Astrocyte (in vitro differentiated cells and primary cell): Measurements from ENCODE around the gene PRKCE. TPM values are rescaled to one million over a fixed set of nuclear protein-coding genes. Genes with fewer than 3 reads are reported as not detected.
A peak's percentile ranks its signal among the peaks of the same experiment; 100 is the strongest.

ENCODE experiments used
- DNase-seq: peaks from one replicate; pipeline ENCODE4 v3.0.0-alpha.2; 2010; ENCODE audit warnings: low read depth
- FAIRE-seq: peaks from 2 replicates; lab custom pipeline; 2011; peaks lifted over from hg19 to GRCh38; lab: Jason Lieb, UNC
- H2AFZ ChIP-seq: 2 replicates; pipeline ENCODE4 v1.6.0; 2012; ENCODE audit warnings: low read depth, low read length, inconsistent platforms
- H3K27ac ChIP-seq: 2 replicates; pipeline ENCODE4 v1.5.1; 2011; ENCODE audit warnings: low read depth, low read length, inconsistent platforms
- H3K27me3 ChIP-seq: 2 replicates; pipeline ENCODE4 v1.6.0; 2011; ENCODE audit warnings: low read length, inconsistent platforms; ENCODE audit not compliant: insufficient read depth
- H3K36me3 ChIP-seq: 2 replicates; pipeline ENCODE4 v1.5.1; 2011; ENCODE audit warnings: low read length, inconsistent platforms; ENCODE audit not compliant: insufficient read depth
- H3K4me1 ChIP-seq: 2 replicates; pipeline ENCODE4 v1.5.1; 2011; ENCODE audit warnings: low read length, inconsistent platforms; ENCODE audit not compliant: insufficient read depth
- H3K4me2 ChIP-seq: 2 replicates; pipeline ENCODE4 v1.6.0; 2012; ENCODE audit warnings: low read length, inconsistent platforms
- H3K4me3 ChIP-seq: 2 replicates; pipeline ENCODE4 v1.5.1; 2011; ENCODE audit warnings: low read depth, mild to moderate bottlenecking, low read length, inconsistent platforms; ENCODE audit not compliant: insufficient read depth
- H3K79me2 ChIP-seq: 2 replicates; pipeline ENCODE4 v1.6.0; 2012; ENCODE audit warnings: mild to moderate bottlenecking, low read length, inconsistent platforms; ENCODE audit not compliant: insufficient read depth
- H3K9ac ChIP-seq: 2 replicates; pipeline ENCODE4 v1.6.0; 2012; ENCODE audit warnings: mild to moderate bottlenecking, low read length, inconsistent platforms
- H3K9me3 ChIP-seq: 2 replicates; pipeline ENCODE4 v1.5.1; 2012; ENCODE audit warnings: low read depth, mild to moderate bottlenecking, low read length, inconsistent platforms; ENCODE audit not compliant: insufficient read depth
- H4K20me1 ChIP-seq: 2 replicates; pipeline ENCODE4 v1.6.0; 2012; ENCODE audit warnings: low read length, inconsistent platforms; ENCODE audit not compliant: insufficient read depth
- H3K27ac Mint-ChIP-seq: one replicate; pipeline ENCODE4 v1.8.0; 2021; ENCODE audit warnings: mild to moderate bottlenecking, mixed read lengths; ENCODE audit not compliant: unreplicated experiment
- H3K27me3 Mint-ChIP-seq: one replicate; pipeline ENCODE4 v1.8.0; 2021; ENCODE audit warnings: low read depth, mixed read lengths; ENCODE audit not compliant: unreplicated experiment
- H3K36me3 Mint-ChIP-seq: one replicate; pipeline ENCODE4 v1.8.0; 2021; ENCODE audit warnings: low read depth, mixed read lengths; ENCODE audit not compliant: unreplicated experiment
- H3K4me1 Mint-ChIP-seq: one replicate; pipeline ENCODE4 v1.8.0; 2021; ENCODE audit warnings: low read depth, mixed read lengths; ENCODE audit not compliant: unreplicated experiment
- H3K4me3 Mint-ChIP-seq: one replicate; pipeline ENCODE4 v1.8.0; 2021; ENCODE audit warnings: mild to moderate bottlenecking, moderate library complexity, mixed read lengths; ENCODE audit not compliant: unreplicated experiment
- H3K9me3 Mint-ChIP-seq: one replicate; pipeline ENCODE4 v1.8.0; 2021; ENCODE audit warnings: mild to moderate bottlenecking, mixed read lengths; ENCODE audit not compliant: unreplicated experiment
- EZH2 ChIP-seq: IDR thresholded peaks from 2 replicates; pipeline ENCODE4 v1.6.1; 2012; ENCODE audit warnings: mild to moderate bottlenecking, low read length, inconsistent platforms; ENCODE audit not compliant: insufficient read depth
- total RNA-seq: library from RNA; stranded (reverse); gene quantifications from 2 replicates; pipeline ENCODE4 v1.2.1, GENCODE V29; 2021
- TF ChIP-seq, protein P1 (sequence below): IDR thresholded peaks from 2 replicates; pipeline ENCODE4 v1.5.1; 2011; ENCODE audit warnings: low read depth, mild to moderate bottlenecking, inconsistent platforms, low read length, moderate library complexity; ENCODE audit not compliant: insufficient read depth

PRKCE gene
- total RNA-seq, 1 donor from 2014 or later = 12.8 TPM

DNA sequence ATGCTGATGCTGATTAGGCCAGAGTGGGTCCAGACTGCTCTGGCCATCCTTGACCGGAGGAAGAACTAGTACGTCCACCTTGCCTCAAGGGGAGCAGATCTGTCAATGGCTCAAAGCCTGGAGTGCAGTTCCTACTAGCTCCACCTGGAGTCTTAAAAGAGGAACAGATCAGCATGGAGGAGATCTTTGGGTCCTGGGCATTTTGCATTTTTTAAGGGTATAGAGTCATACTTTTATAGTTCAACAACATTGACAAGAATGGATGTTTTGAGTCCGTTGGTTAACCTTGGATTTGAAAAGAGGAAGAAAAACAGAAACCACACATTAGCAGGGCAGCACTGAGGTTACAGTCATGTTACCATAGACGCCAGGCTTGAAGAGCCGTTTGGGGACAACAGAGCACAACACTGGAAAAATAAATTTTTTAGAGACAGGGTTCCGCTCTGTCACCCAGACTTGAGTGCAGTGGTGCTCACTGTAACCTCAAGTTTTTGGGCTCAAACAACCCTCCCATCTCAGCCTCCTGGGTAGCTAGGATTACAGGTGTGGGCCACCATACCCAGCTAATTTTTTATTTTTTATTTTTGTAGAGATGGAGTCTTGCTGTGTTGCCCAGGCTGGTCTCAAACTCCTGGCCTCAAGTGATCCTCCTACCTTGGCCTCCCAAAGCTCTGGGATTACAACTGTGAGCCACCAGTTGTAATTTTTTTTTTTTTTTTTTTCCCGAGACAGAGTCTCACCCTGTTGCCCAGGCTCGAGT, 78.5 kb downstream of the PRKCE start:
- H3K9me3 ChIP-seq = no peaks in the 10 kb centered on the region
- H3K27me3 ChIP-seq = no peaks in the 10 kb centered on the region
- Mint-ChIP-seq H3K36me3 (peaks cover 6% of the 10 kb centered on the region), H3K27me3 (peaks cover 7% of the 10 kb centered on the region), H3K27ac (no peak overlapping the region), H3K4me3 (no peak overlapping the region), H3K9me3 (no peaks in the 10 kb centered on the region), H3K4me1 (peaks cover 2% of the 10 kb centered on the region)
- H3K4me1 ChIP-seq = no peaks in the 10 kb centered on the region
- H3K4me2 ChIP-seq = no peak overlapping the region
- no peaks in the 10 kb centered on the region for H3K36me3 ChIP-seq
- H3K27ac ChIP-seq = no peak overlapping the region
- FAIRE-seq (no peak), DNase-seq (no peak)
- no peak overlapping the region for H3K4me3 ChIP-seq
- H4K20me1 ChIP-seq = peaks cover 24% of the 10 kb centered on the region
- H3K79me2 ChIP-seq = no peaks in the 10 kb centered on the region
- no peak overlapping the region for H3K9ac ChIP-seq
- H2AFZ ChIP-seq = no peak overlapping the region
- TF ChIP-seq, protein P1, sequence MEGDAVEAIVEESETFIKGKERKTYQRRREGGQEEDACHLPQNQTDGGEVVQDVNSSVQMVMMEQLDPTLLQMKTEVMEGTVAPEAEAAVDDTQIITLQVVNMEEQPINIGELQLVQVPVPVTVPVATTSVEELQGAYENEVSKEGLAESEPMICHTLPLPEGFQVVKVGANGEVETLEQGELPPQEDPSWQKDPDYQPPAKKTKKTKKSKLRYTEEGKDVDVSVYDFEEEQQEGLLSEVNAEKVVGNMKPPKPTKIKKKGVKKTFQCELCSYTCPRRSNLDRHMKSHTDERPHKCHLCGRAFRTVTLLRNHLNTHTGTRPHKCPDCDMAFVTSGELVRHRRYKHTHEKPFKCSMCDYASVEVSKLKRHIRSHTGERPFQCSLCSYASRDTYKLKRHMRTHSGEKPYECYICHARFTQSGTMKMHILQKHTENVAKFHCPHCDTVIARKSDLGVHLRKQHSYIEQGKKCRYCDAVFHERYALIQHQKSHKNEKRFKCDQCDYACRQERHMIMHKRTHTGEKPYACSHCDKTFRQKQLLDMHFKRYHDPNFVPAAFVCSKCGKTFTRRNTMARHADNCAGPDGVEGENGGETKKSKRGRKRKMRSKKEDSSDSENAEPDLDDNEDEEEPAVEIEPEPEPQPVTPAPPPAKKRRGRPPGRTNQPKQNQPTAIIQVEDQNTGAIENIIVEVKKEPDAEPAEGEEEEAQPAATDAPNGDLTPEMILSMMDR = no peak
- no peak for TF ChIP-seq EZH2

- Mint-ChIP-seq H3K27ac (no peak overlapping the region), H3K4me3 (no peak overlapping the region), H3K4me1 (peaks cover 2% of the 10 kb centered on the region), H3K27me3 (peaks cover 11% of the 10 kb centered on the region), H3K9me3 (no peaks in the 10 kb centered on the region), H3K36me3 (peaks cover 6% of the 10 kb centered on the region)
- no peak overlapping the region for H3K4me3 ChIP-seq
- H2AFZ ChIP-seq = no peak overlapping the region
- H3K4me2 ChIP-seq = no peak overlapping the region
- H3K9me3 ChIP-seq = no peaks in the 10 kb centered on the region
- no peaks in the 10 kb centered on the region for H3K36me3 ChIP-seq
- TF ChIP-seq EZH2 = no peak
- TF ChIP-seq, protein P1 = no peak
- H4K20me1 ChIP-seq = peaks cover 26% of the 10 kb centered on the region
- no peaks in the 10 kb centered on the region for H3K79me2 ChIP-seq
- no peaks in the 10 kb centered on the region for H3K4me1 ChIP-seq
- H3K27me3 ChIP-seq = no peaks in the 10 kb centered on the region
- no peak overlapping the region for H3K9ac ChIP-seq
- no peak for FAIRE-seq
- peak; percentile 44 for DNase-seq
- H3K27ac ChIP-seq = no peak overlapping the region
These were observed 79.7 kb downstream of the PRKCE start for GRCh38 chr2:45731141-45731540.

DNA sequence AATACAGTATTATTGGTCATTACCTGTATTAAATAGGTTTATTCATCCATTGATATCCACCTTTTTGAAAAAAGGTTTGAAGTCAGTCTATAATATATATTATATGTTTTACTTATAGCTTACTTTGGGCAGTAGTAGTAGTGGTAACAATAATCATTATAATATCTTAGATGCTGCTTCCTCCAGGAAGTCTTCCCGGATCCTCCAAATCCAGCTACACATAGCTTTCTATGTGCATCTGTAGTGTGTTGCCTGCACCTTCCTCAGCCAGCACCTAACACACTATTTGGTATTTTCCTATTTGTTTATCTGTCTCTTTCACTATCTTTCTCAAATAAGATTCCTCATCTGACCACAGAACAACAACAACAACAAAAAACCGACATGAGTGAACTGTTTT, 81.0 kb downstream of the PRKCE start:
- H3K4me1 Mint-ChIP-seq = peaks cover 2% of the 10 kb centered on the region
- Histone ChIP-seq H3K9ac (no peak overlapping the region), H3K9me3 (no peaks in the 10 kb centered on the region), H3K4me1 (no peaks in the 10 kb centered on the region), H3K4me2 (no peak overlapping the region), H3K79me2 (no peaks in the 10 kb centered on the region), H4K20me1 (peaks cover 26% of the 10 kb centered on the region), H3K27me3 (no peaks in the 10 kb centered on the region), H3K4me3 (no peak overlapping the region), H2AFZ (no peak overlapping the region), H3K36me3 (no peaks in the 10 kb centered on the region), H3K27ac (no peak overlapping the region)
- FAIRE-seq (no peak), DNase-seq (no peak)
- H3K27me3 Mint-ChIP-seq = peaks cover 16% of the 10 kb centered on the region
- no peak overlapping the region for H3K4me3 Mint-ChIP-seq
- TF ChIP-seq, protein P1 = no peak
- TF ChIP-seq EZH2 = no peak
- peaks cover 5% of the 10 kb centered on the region for H3K36me3 Mint-ChIP-seq
- no peaks in the 10 kb centered on the region for H3K9me3 Mint-ChIP-seq
- H3K27ac Mint-ChIP-seq = no peak overlapping the region
